GM19455 (cell line): ENCODE measurements around the gene PHKB.
"Not testable (repeated sequence)": the region's sequence is repeated elsewhere in the genome, so short reads cannot be mapped to it uniquely, and the experiment has no call there.

ENCODE experiments used
- ATAC-seq: cut with Tn5 transposase; IDR thresholded peaks from one replicate; pipeline ENCODE4 v1.9.1; 2021; ENCODE audit not compliant: unreplicated experiment

PHKB gene

GRCh38 chr16:47504599-47504998 lies 43.5 kb downstream of the PHKB start:
- ATAC-seq: no peak

- no peak for ATAC-seq
Observed at GRCh38 chr16:47506800-47507199, 45.7 kb downstream of the PHKB start.

- no peak for ATAC-seq
Observed at GRCh38 chr16:47507701-47508100, 46.6 kb downstream of the PHKB start.

- ATAC-seq: no peak
Observed at GRCh38 chr16:47511882-47512281, 50.8 kb downstream of the PHKB start.

- ATAC-seq: no peak
Observed at GRCh38 chr16:47519037-47519436, 57.9 kb downstream of the PHKB start.

- no peak for ATAC-seq
Observed at GRCh38 chr16:47519546-47519945, 58.4 kb downstream of the PHKB start.

GRCh38 chr16:47519996-47520679 lies 59.0 kb downstream of the PHKB start:
- no peak for ATAC-seq

- peak; percentile 99 for ATAC-seq
Observed at GRCh38 chr16:47523342-47524006, 62.3 kb downstream of the PHKB start.

GRCh38 chr16:47524007-47524405 lies 62.9 kb downstream of the PHKB start:
- ATAC-seq: no peak

GRCh38 chr16:47528431-47528830 lies 67.3 kb downstream of the PHKB start:
- ATAC-seq: no peak

- no peak for ATAC-seq
Observed at GRCh38 chr16:47533744-47534292, 72.7 kb downstream of the PHKB start.

GRCh38 chr16:47538472-47538871 lies 77.3 kb downstream of the PHKB start:
- no peak for ATAC-seq

GRCh38 chr16:47539707-47540670 lies 78.9 kb downstream of the PHKB start:
- ATAC-seq: not testable (repeated sequence)

- not testable (repeated sequence) for ATAC-seq
Observed at GRCh38 chr16:47541135-47541534, 80.0 kb downstream of the PHKB start.

- not testable (repeated sequence) for ATAC-seq
Observed at GRCh38 chr16:47544255-47544654, 83.1 kb downstream of the PHKB start.

GRCh38 chr16:47551185-47551584 lies 90.1 kb downstream of the PHKB start:
- not testable (repeated sequence) for ATAC-seq

- ATAC-seq: not testable (repeated sequence)
Observed at GRCh38 chr16:47551767-47552166, 90.6 kb downstream of the PHKB start.

GRCh38 chr16:47553853-47554564 lies 92.9 kb downstream of the PHKB start:
- ATAC-seq: no peak

- ATAC-seq: not testable (repeated sequence)
Observed at GRCh38 chr16:47554587-47554986, 93.5 kb downstream of the PHKB start.

- ATAC-seq: no peak
Observed at GRCh38 chr16:47561286-47561685, 100.2 kb downstream of the PHKB start.

- ATAC-seq: no peak
Observed at GRCh38 chr16:47562366-47562765, 101.2 kb downstream of the PHKB start.
